Neuronal stem cell (in vitro differentiated cells): Measurements from ENCODE around the gene C6orf89.
"Not testable (repeated sequence)": the region's sequence is repeated elsewhere in the genome, so short reads cannot be mapped to it uniquely, and the experiment has no call there.

Experiments
- DNase-seq: peaks from one replicate; pipeline ENCODE4 v3.0.0-alpha.2; 2013; ENCODE audit warnings: low spot score
- H2AFZ ChIP-seq: one replicate; pipeline ENCODE4 v1.6.1; 2013; ENCODE audit warnings: mild to moderate bottlenecking, low read length, inconsistent platforms
- H2AK5ac ChIP-seq: 2 replicates; pipeline ENCODE4 v1.6.1; 2013; ENCODE audit warnings: low read depth, mild to moderate bottlenecking, inconsistent platforms, low read length, moderate library complexity, mixed read lengths
- H2BK120ac ChIP-seq: 2 replicates; pipeline ENCODE4 v1.6.1; 2013; ENCODE audit warnings: low read depth, mild to moderate bottlenecking, inconsistent platforms, low read length, moderate library complexity, mixed read lengths
- H2BK12ac ChIP-seq: one replicate; pipeline ENCODE4 v1.6.1; 2013; ENCODE audit warnings: low read length, inconsistent platforms
- H2BK15ac ChIP-seq: 2 replicates; pipeline ENCODE4 v1.6.1; 2013; ENCODE audit warnings: mild to moderate bottlenecking, low read length, inconsistent platforms, mixed read lengths
- H2BK5ac ChIP-seq: one replicate; pipeline ENCODE4 v1.6.1; 2013; ENCODE audit warnings: inconsistent platforms, mild to moderate bottlenecking, low read length, moderate library complexity
- H3K14ac ChIP-seq: one replicate; pipeline ENCODE4 v1.6.1; 2013; ENCODE audit warnings: low read length, inconsistent platforms
- H3K18ac ChIP-seq: 2 replicates; pipeline ENCODE4 v1.6.1; 2013; ENCODE audit warnings: low read length, inconsistent platforms
- H3K23ac ChIP-seq: 2 replicates; pipeline ENCODE4 v1.6.1; 2013; ENCODE audit warnings: low read depth, mild to moderate bottlenecking, mixed read lengths, low read length, inconsistent platforms; ENCODE audit not compliant: poor library complexity
- H3K27ac ChIP-seq: replicated peaks from 3 replicates; pipeline ENCODE4 v1.5.1; 2013; ENCODE audit warnings: low read length, inconsistent platforms
- H3K27me3 ChIP-seq, 3 experiments: 2 replicates each; pipeline ENCODE4 v1.6.1; 2013; ENCODE audit warnings: low read length in 3 of 3, mild to moderate bottlenecking in 2 of 3, inconsistent platforms in 1 of 3, low read depth in 1 of 3, mixed read lengths in 1 of 3, moderate library complexity in 1 of 3; ENCODE audit not compliant: control insufficient read depth in 3 of 3, insufficient read depth in 3 of 3
- H3K36me3 ChIP-seq, 2 donors: replicated peaks in 1 of 2; 2 replicates each; pipeline ENCODE4 v1.6.1; 2013; ENCODE audit warnings: low read length in 2 of 2; ENCODE audit not compliant: control insufficient read depth in 2 of 2, insufficient read depth in 2 of 2
- H3K4ac ChIP-seq: 2 replicates; pipeline ENCODE4 v1.6.1; 2013; ENCODE audit warnings: inconsistent platforms, mild to moderate bottlenecking, low read length, moderate library complexity
- H3K4me1 ChIP-seq, 2 donors: 1 replicate in 1 of 2; 2 replicates in 1 of 2; pipeline ENCODE4 v1.6.1; 2013; ENCODE audit warnings: low read length in 2 of 2, low read depth in 1 of 2; ENCODE audit not compliant: control insufficient read depth in 2 of 2, insufficient read depth in 1 of 2
- H3K4me2 ChIP-seq: one replicate; pipeline ENCODE4 v1.6.1; 2013; ENCODE audit warnings: mild to moderate bottlenecking, low read length, inconsistent platforms; ENCODE audit not compliant: insufficient read depth, poor library complexity, severe bottlenecking
- H3K4me3 ChIP-seq, 2 donors: 2 replicates each; pipeline ENCODE4 v1.5.1; 2013; ENCODE audit warnings: low read length in 2 of 2, mild to moderate bottlenecking in 2 of 2, inconsistent platforms in 1 of 2, moderate library complexity in 1 of 2
- H3K79me1 ChIP-seq: one replicate; pipeline ENCODE4 v1.6.1; 2013; ENCODE audit warnings: low read depth, mild to moderate bottlenecking, inconsistent platforms, low read length, moderate library complexity
- H3K9ac ChIP-seq: one replicate; pipeline ENCODE4 v1.6.1; 2013; ENCODE audit warnings: mild to moderate bottlenecking, low read depth, low read length, inconsistent platforms; ENCODE audit not compliant: poor library complexity
- H3K9me3 ChIP-seq, 2 donors: replicated peaks in 1 of 2; 2 replicates each; pipeline versions ENCODE3 to v1.6.1; 2013; ENCODE audit warnings: low read length in 2 of 2, mild to moderate bottlenecking in 2 of 2, inconsistent platforms in 1 of 2, low read depth in 1 of 2, mixed read lengths in 1 of 2, moderate library complexity in 1 of 2; ENCODE audit not compliant: control insufficient read depth in 2 of 2, insufficient read depth in 1 of 2
- H4K8ac ChIP-seq: one replicate; pipeline ENCODE4 v1.6.1; 2013; ENCODE audit warnings: low read depth, mild to moderate bottlenecking, inconsistent platforms, low read length, moderate library complexity
- H4K91ac ChIP-seq: one replicate; pipeline ENCODE4 v1.6.1; 2013; ENCODE audit warnings: low read length, low read depth, mild to moderate bottlenecking, inconsistent platforms; ENCODE audit not compliant: poor library complexity
- WGBS, 2 donors: extraction: QIAGEN DNeasy Blood & Tissue Kit; methylation state at CpG; one replicate each; pipeline ENCODE4 v1.1.7; 2013; ENCODE audit warnings: missing lambda C conversion rate in 2 of 2, mixed read lengths in 1 of 2; ENCODE audit not compliant: insufficient read length in 2 of 2, insufficient replicate concordance in 1 of 2; ENCODE audit errors: extremely low coverage in 2 of 2; 5-methylcytosine and 5-hydroxymethylcytosine counted together

The C6orf89 gene

DNA sequence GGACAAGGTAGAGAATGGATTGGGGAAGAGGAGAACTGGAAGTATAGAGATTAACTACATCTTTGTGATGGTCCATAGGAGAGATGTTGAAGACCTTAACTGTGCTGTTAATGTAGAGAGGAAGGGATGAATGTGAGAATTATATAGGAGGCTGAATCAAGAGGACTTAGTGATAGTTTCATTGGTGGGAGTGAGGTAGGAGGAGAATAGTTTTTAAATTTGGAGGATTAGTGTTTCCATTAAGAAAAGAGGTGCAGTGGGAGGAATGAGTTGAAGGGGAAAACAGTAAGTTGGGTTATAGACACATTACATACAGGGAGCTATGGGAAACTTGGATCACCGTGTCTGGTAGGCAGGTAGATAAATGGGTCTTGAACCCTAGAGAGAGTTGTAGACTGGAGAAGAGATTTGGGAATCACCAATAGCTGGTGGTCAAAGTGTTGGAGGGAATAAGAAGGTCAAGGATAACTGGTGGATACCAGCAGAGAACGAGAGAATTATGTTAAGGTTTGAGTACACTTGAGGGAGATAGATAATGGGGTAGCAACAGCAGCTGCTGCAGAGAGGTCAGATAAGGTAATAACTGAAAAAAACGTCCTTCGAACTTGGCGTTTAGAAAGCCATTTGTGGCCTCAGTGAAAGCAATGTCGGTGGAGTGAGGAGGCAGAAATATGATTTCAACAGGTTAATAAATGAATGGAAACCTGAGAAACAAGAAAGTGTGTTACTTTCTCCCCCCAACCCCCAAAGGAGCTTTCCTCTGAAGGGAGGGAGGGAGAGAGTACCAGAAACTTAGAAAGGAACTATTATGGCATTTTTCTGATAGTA is 3.1 kb downstream of the C6orf89 start:
- no peaks in the 10 kb centered on the region for H3K79me1 ChIP-seq
- no peak overlapping the region for H4K8ac ChIP-seq
- H3K4me3 ChIP-seq: no peak overlapping the region
- DNase-seq: no peak
- H3K36me3 ChIP-seq: no peaks in the 10 kb centered on the region
- no peaks in the 10 kb centered on the region for H3K9me3 ChIP-seq
- WGBS, 2 donors: no CpG with 5 or more reads among the region's 6 CpGs
- H3K9ac ChIP-seq: no peak overlapping the region
- no peak overlapping the region for H2BK120ac ChIP-seq
- no peak overlapping the region for H2AK5ac ChIP-seq
- H4K91ac ChIP-seq: no peak overlapping the region
- H2BK15ac ChIP-seq: no peak overlapping the region
- H3K23ac ChIP-seq: no peak overlapping the region
- H3K14ac ChIP-seq: no peak overlapping the region
- H2BK12ac ChIP-seq: no peak overlapping the region
- no peak overlapping the region for H2AFZ ChIP-seq
- peaks cover 4 to 5% of the 10 kb centered on the region in 2 donors for H3K4me1 ChIP-seq
- H3K27ac ChIP-seq: no peak overlapping the region
- H3K18ac ChIP-seq: no peak overlapping the region
- no peak overlapping the region for H2BK5ac ChIP-seq
- H3K4me2 ChIP-seq: no peak overlapping the region
- H3K27me3 ChIP-seq: no peaks in the 10 kb centered on the region
- H3K4ac ChIP-seq: no peak overlapping the region

GRCh38 chr6:36890112-36890663 is 4.4 kb downstream of the C6orf89 start:
- H3K9ac ChIP-seq: no peak overlapping the region
- no peak overlapping the region for H2AK5ac ChIP-seq

GRCh38 chr6:36891153-36891552 is 5.4 kb downstream of the C6orf89 start:
- not testable (repeated sequence) for H3K4ac ChIP-seq, H3K18ac ChIP-seq, H3K23ac ChIP-seq, H2BK120ac ChIP-seq, H3K79me1 ChIP-seq, H2AK5ac ChIP-seq, H2BK15ac ChIP-seq, H3K27ac ChIP-seq, H4K91ac ChIP-seq, H2BK5ac ChIP-seq, H3K36me3 ChIP-seq, H3K27me3 ChIP-seq, H3K14ac ChIP-seq, H2AFZ ChIP-seq, H3K4me2 ChIP-seq, H3K9ac ChIP-seq, DNase-seq, H2BK12ac ChIP-seq, H4K8ac ChIP-seq, H3K9me3 ChIP-seq, H3K4me1 ChIP-seq, H3K4me3 ChIP-seq
- WGBS, 2 donors: no CpG with 5 or more reads among the region's 2 CpGs

More at GRCh38 chr6:36890112-36890663, 4.4 kb downstream of the C6orf89 start:
- H4K8ac ChIP-seq: no peak overlapping the region
- H2AFZ ChIP-seq: no peak overlapping the region
- H3K4me2 ChIP-seq: no peak overlapping the region
- no CpG with 5 or more reads among the region's 3 CpGs for WGBS, 2 donors
- no peak overlapping the region for H2BK12ac ChIP-seq
- H3K14ac ChIP-seq: no peak overlapping the region
- H3K4ac ChIP-seq: no peak overlapping the region
- H3K18ac ChIP-seq: no peak overlapping the region
- H3K4me3 ChIP-seq: no peak overlapping the region
- H3K79me1 ChIP-seq: no peaks in the 10 kb centered on the region
- peaks cover 4% of the 10 kb centered on the region in 2 donors for H3K4me1 ChIP-seq
- no peak for DNase-seq
- H2BK120ac ChIP-seq: no peak overlapping the region
- H3K27ac ChIP-seq: no peak overlapping the region
- H3K9me3 ChIP-seq: no peaks in the 10 kb centered on the region
- H4K91ac ChIP-seq: no peak overlapping the region
- H3K23ac ChIP-seq: no peak overlapping the region
- H3K27me3 ChIP-seq: no peaks in the 10 kb centered on the region
- H2BK15ac ChIP-seq: no peak overlapping the region
- H2BK5ac ChIP-seq: no peak overlapping the region
- peaks cover 0 to 4% of the 10 kb centered on the region in 2 donors for H3K36me3 ChIP-seq
